GM18498 (cell line): ENCODE data around the gene FAU.
"Not testable (repeated sequence)": the region's sequence is repeated elsewhere in the genome, so short reads cannot be mapped to it uniquely, and the experiment has no call there.

Experiments used
- ATAC-seq: cut with Tn5 transposase; IDR thresholded peaks from one replicate; pipeline ENCODE4 v1.9.1; 2021; ENCODE audit warnings: mild to moderate bottlenecking, moderate library complexity; ENCODE audit not compliant: unreplicated experiment

The FAU gene

DNA sequence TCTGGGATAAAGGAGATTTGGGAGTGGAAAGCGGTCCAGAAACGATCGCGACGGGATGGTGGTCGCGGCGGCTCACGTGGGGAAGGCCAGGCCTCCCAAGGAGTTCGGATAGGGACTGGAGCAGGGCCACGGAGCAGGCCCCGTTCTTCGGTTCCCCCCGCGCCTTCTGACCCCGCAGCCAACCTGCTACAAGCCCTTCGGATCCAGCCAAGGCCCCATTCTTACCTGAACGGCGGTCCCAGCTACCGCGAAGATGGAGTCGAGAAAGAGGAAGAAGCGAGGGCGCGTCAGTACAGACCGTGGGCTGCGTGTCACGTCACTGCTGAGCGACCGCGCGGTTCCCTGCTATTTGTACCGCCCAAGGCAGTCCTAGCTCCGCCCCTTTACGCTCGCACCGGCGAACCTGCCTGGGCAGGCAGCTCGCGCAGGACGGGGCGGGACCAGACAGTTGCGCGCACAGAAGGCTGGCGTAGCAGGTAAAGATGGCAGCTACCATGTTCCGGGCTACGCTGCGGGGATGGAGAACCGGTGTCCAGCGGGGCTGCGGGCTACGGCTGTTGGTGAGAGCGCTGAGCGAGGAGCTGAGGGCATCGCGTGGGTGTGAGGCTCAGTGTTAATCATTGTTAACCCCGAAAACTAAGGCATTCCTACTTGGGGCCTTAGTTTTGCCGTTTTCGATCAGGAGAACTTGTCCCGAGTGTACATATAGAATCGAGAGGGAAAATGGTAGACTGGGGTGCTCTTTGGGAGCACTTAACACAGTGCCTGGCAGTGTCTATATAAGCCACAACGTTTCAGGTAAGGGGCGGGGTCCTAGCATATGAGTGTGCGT, at the start of gene FAU, which contains the start of gene MRPL49:
FAU (minus strand) TSS at position 270 of the 832 bp plus-strand sequence. CDS start 321 bp downstream, outside the sequence.
MRPL49 (plus strand) TSS at position 457 of the 832 bp plus-strand sequence; CDS start at position 483, 26 bp downstream.
- peak; percentile 70 for ATAC-seq

DNA sequence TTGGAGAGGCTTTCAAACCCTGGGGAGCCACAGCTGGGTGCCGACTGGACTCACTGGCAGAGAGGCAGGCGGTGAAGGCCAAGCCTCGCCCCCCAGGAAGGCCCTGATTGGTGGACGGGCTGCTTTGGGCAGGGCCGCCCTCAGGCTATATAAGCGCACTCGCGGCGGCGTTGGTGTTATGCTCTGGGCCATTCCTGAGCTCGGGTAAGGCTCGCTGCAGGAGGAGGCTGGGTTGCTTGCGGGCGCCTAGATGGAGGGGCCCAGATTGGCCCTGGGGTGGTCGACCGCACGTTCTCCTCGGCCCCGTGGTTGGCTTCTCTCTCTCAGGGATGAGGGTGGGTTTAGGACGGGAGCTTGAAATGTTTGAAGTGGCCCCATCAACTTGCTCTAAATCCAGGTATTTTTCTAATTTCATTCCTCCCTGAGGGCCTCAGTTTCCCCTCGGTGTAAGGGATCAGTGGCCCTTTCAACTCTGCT, 48.2 kb upstream of the FAU start, which contains the start of gene SPDYC:
SPDYC (plus strand) TSS at position 176 of the 477 bp plus-strand sequence. CDS start 1,125 bp downstream, outside the sequence.
- ATAC-seq = no peak

DNA sequence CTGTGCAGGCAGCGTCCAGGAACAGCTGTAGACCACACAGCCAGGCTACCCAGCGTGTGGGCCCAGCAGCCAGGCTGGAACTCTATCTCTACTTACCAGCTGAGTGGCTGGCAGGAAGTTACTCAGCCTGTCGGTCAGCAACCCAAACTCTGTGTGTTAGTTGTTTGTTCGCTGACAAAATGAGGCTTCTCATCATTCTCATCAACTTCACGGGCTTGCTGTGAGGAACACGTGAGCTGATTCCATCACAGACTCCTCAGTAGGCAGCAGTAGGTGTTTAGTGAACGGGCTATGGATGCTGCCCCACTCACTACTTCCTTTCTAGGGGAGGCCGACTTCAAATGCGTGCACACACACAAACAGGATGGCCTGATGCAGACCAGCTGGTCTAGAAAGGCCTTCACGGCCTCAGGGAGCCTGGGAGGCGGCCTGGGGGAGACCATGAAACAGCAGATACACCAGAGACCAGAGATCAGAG, 47.3 kb upstream of the FAU start:
- no peak for ATAC-seq

DNA sequence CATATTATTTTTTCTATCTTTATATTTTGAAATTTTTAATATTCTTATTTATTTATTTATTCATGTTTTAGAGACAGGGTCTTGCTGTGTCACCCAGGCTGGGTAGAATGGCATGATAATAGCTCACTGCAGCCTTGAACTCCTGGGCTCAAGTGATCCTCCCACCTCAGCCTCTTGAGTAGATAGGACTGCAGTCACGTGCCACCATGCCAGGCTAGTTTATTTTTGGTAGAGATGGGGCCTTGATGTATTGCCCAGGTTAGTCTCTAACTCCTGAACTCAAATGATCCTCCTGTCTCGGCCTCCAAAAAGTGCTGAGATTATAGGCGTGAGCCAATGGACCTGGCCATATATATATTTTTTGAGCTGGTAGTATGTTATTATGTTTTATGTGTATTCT, 45.7 kb upstream of the FAU start:
- no peak for ATAC-seq

DNA sequence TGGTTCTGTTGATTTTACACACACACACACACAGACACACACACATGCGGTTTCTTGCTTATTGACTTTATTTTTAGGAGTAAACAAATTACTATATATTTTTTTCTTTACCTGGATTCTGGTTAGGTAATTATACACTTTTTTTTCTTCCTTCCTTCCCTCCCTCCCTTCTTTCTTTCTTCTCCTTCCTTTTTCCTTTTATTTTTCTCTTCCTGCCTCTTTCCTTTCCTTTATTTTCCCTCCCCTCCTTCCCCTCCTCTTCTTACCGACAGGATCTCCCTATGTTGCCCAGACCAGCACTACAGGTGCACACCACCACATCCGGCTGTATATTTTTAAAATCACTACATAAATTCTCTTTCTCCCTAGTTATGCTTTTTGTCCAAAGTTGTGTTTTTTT, 45.0 kb upstream of the FAU start:
- no peak for ATAC-seq

DNA sequence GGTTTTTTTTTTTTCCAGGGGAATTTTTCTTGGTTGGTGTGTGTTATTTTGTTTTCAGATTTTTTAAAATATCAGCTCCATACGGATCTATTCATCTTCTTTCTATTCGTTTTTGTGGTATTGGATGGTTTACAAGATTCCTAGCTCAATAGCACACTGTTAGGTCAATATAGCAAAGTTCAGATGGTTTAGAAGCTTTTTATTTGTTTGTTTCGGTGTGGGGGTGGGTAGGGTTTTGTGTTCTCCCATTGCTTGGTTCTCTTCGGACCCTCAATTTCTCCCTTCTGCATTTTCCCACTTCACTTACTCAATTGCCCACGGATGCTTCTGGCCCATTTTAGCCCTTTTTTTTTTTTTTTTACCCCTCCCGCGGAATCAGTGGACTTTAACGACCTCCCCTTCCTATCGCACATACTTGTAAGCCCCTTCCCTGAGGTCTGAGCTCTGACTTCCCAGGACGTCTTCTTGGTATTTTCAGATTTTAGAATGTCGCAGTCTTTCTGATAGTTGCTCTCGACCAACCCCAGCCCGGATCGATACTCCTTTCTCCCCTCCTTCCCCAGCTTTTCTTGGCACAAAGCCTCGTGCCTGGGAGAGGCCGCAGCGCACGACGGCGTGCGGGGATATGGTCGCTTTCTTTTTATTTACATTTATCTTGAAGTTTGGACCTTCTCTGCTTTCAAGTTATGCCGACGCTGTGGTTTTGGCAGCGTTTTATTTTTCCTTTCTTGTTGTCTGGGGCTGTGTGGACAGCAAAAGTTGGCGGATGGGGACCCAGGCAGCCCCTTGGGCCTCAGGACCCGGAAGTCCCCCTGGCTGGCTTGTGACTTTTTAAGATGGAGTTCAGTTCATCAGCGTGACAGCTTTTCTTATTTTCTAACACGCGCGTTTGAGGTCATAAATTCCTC, 43.7 kb upstream of the FAU start:
- ATAC-seq = no peak

DNA sequence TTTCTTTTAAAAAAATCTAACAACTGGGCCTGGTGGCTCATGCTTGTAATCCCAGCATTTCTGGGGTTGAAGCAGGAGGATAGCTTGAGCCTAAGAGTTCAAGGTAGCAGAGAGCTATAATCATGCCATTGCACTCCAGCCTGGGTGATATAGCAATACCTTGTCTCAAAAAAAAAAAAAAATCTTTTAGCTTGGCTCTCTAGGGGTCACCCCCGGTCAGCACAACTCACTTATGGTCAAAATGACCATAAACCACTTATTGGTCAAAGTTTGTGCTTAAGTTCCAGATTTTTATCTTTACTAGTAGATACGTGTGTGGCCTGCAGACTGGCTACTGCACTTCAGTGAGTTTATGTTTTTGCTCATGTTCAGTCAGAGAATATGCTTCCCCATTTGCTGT, 41.8 kb upstream of the FAU start:
- no peak for ATAC-seq

DNA sequence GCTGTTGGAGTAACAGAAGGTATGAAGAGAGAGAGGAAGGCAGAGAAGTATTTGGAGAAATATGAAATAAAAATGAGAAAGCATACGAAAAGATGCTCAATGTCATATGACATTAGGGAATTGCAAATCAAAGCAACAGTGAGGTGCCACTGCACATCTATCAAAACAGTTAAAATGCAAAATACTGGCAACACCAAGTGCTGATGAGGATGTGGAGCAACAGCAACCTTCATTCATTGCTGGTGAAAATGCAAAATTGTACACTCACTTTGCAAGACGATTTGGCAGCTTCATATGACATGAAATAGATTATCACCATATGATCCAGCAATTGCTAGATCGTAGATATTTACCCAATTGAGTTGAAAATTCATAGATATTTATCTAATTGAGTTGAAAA, 38.7 kb upstream of the FAU start:
- ATAC-seq = no peak

DNA sequence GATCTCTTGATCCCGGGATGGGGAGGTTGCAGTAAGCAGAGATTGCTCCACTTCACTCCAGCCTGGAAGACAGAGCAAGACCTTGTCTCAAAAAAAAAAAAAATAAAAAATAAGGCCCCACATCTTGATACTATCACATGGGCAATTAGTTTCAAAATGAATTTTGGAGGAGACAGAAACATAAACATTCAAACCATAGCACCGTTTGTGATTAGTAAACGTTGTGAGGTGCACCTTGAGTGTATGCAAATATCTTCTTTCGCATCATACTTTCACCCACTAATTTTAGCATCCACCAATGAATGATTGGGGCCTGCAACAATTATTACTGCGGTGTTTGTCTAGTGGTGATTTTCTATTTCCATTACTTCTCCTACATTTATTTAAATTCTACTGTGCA, 37.1 kb upstream of the FAU start:
- peak; percentile 72 for ATAC-seq

DNA sequence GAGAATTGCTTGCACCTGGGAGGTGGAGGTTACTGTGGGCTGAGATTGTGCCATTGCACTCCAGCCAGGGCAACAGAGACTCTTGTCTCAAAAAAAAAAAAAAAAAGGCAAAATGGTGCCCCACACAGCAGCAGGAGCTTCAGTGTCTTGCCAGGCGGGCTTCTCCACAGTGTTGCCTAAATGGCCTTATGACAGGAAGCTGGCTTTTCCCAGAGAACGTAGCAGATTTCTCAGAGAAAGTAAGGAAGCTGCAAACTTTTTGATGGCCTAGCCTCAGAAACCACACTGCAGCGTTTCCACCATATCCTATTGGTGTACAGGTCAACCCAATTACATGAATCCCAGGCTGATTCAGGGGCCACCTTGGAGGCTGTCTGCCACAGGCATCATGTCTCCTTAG, 35.4 kb upstream of the FAU start:
- ATAC-seq = no peak

DNA sequence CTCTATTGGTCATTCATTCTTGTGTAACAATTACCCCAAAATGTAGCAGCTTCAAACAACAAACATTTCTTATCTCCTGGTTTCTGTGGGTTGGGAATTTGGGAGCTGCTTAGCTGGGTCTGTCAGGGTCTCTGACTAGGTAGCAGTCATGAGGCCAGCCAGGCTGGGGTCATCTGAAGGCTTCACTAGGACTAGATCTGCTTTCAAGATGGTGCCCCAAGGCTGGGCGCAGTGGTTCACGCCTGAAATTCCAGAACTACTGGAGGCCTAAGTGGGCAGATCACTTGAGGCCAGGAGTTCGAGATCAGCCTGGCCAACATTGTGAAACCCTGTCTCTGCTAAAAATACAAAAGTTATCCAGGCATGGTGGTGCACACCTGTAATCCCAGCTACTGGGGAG, 35.0 kb upstream of the FAU start:
- no peak for ATAC-seq

DNA sequence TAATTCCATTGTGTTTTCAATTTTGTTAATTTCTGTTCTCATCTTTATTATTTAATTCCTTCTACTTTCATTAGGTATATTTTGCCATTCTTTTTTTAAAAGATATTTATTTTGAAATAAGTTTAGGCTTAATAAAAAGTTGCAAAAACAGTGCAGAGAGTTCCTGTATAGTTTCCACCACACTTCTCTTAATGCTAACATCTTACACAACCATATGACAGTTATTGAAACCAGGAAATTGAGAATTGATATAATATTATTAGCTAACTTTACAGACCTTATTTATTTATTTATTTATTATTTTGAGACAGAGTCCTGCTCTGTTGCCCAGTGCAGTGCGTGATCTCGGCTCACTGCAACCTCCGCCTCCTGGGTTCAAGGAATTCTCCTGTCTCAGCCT, 34.3 kb upstream of the FAU start:
- ATAC-seq = no peak

DNA sequence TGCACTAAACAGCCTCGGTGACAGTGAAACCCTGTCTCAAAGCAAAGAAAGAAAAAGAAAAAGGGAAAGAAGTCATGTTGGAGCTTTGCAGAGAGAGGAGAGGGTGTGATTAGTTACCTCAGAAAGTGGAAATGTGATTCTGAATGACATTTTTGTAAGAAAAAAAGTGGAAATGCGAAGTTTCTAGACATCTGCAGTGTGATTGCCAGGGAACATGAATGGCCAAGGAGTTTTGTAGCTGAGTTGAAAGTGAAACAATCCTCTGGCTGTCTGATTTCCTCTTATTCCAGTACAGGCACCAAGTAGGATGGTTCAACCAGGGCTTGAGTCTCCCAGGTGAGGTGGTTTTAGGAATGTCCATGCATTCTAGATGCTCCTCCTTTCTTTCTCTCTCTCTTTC, 30.2 kb upstream of the FAU start:
- no peak for ATAC-seq

DNA sequence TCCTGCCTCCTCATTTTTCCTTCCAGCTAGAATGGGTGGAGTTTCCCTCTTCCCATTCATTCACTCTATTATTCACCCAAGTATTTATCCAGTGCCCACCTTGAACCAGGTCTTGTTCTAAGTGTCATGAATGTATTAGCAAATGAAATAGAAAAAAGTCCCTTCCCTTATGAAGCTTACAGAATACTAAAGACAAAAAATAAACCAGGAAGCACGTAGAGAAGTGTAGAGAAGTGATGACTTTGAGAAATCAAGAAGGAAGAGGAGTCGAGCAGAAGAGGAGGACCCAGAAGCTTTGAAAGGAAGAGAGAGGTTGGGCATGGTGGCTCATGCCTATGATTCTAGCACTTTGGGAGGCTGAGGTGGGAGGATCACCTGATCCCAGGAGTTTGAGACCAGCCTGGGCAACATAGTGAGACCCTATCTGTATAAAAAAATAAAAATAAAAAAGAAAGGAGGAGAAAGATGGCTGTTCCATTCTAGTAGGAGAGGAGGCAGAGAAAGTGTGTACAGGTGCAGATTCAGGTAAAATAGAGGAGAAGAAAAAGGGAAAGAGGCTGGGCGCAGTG, 29.5 kb upstream of the FAU start:
- ATAC-seq = no peak

DNA sequence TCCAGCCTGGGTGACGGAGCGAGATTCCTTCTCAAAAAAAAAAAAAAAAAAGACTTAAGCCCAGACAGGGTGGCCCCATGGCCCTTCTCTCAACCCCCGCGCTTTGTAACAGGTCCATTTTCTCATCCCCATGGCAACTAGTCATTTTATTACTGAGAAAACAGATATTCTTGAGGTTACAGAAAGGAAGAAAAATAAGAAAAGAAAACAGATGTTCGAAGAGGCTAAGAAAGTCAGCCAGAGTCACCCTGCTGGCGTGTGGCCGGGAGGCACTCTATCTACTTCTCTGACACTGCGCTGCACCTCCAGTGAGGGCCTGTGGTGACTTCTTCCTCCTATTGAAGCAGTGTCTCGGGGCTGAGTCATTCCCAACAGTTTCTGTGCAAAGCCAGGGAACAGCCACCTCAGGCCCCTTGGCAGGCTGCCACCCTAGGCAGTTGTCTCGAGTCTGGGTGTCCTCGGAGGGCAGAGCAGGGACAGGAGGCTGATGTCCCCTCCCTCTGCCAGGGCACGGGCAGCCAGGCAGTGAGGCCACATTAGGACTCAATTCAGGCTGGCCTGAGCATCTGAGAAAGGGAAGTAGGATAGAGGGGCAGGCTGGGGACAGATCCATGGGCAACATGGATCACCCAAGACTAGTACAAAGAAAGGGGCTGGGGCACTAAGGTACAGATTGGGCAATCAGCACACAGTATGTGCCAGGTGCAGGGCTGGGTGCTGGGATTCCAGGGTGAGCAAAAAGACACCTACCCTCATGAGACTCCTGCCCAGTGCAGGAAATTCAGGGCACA, 28.8 kb upstream of the FAU start:
- no peak for ATAC-seq

DNA sequence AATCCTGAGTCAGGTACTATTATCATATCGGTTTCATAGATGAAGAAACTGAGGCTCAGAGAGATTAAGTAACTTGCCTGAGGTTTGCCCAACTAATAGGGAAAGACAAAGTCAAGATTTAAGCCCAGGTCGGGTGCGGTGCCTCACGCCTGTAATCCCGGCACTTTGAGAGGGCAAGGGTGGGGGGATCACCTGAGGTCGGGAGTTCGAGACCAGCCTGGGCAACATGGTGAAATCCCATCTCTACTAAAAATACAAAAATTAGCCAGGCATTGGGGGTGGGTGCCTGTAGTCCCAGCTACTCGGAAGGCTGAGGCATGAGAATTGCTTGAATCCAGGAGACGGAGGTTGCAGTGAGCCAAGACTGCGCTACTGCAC, 28.2 kb upstream of the FAU start:
- ATAC-seq = not testable (repeated sequence)

DNA sequence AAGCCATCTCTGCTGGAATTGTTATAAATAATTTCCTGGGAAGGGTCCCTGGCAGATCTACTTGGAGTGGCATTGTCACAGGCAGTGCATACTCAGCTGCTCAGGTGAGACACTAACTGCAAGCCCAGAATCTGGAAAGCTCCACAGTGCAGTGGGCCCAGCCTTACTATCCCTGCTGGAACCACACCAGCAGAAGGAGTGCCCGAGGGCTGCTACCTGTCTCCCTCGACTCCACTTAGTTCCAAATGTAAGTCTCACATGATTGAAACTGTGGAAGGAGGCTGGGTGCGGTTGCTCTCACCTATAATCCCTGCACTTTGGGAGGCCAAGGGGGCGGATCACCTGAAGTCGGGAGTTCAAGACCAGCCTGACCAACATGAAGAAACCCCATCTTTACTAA, 26.7 kb upstream of the FAU start:
- no peak for ATAC-seq

DNA sequence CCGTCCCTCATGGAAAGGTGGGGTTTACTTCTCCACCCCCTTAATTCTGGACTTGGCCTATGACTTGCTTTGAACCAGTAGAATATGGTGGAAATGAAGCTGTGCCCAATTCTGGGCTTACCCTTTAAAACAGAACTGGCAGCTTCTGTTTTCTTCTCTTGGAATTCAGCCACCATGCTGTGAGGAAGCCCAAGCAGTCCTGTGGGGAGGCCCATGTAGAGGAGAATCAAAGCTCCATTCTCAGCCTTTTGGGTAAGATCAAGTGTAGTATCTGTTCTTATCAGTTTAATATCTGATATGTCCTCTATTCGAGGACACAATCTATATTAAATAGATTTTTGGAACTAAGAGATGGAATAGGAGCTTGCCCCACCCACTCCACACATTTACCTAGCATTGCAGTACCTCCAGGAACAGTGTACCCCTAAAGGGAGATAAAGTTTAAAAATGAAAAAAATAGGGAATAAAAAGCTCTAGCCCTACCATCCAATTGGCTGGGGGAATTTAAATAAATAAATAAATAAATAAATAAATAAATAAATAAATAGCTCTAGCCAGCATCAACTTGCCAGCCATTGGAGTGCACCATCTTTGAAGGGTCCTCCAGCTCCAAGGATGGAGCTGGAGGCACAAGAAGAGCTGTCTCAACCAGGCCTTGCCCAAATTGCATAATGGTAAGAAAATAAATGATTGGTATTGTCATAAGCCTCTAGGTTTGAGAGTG, 25.6 kb upstream of the FAU start:
- ATAC-seq = no peak

DNA sequence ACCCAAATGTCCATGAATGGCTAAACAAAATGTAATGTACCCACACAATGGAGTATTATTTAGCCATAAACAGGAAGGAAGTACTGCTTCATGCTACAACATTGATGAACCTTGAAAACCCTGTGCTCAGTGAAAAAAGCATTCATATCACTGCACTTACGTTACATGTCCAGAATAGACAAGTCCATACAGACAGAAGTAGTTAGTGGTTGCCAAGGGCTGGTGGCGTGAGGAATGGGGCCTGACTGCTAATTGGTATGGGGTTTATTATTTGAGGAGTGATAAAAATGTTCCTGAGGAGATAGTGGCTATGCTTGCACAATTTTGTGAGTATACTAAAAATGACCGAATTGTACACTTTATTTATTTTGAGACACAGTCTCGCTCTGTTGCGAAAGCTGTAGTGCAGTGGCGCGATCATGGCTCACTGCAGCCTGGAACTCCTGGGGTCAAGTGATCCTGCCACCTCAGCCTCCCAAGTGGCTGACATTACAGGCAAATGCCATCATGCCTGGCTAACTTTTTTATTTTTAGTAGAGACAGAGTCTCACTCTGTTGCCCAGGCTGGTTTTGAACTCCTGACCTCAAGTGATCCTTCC, 20.1 kb upstream of the FAU start:
- no peak for ATAC-seq
